Uterus (tissue), 4 donors: ENCODE results near the gene PLAC9. TPM values are rescaled to one million over a fixed set of nuclear protein-coding genes. Genes with fewer than 3 reads are reported as not detected.

Experiments
- DNase-seq, 2 donors: peaks; one replicate each; pipeline ENCODE4 v3.0.0-alpha.2; 2019 to 2020
- H3K27ac ChIP-seq, 2 donors: fragments of 200-600 bp; sonication (generic); 1 replicate in 1 of 2; 2 replicates in 1 of 2; pipeline ENCODE4 v1.5.1; 2016 to 2018
- H3K27me3 ChIP-seq, 2 donors: fragments of 200-600 bp; sonication (generic); one replicate each; pipeline ENCODE4 v1.5.1; 2018 to 2019; ENCODE audit warnings: control low read depth in 1 of 2
- H3K36me3 ChIP-seq, 2 donors: fragments of 200-600 bp; sonication (generic); one replicate each; pipeline ENCODE4 v1.5.1; 2019; ENCODE audit warnings: control low read depth in 1 of 2
- H3K4me1 ChIP-seq, 2 donors: fragments of 200-600 bp; sonication (generic); one replicate each; pipeline ENCODE4 v1.5.1; 2018 to 2019; ENCODE audit warnings: control low read depth in 1 of 2
- H3K4me3 ChIP-seq, 2 donors: fragments of 200-600 bp; sonication (generic); 1 replicate in 1 of 2; 2 replicates in 1 of 2; pipeline ENCODE4 v1.5.1; 2018 to 2019; ENCODE audit warnings: mild to moderate bottlenecking in 1 of 2
- H3K9me3 ChIP-seq, 2 donors: fragments of 200-600 bp; sonication (generic); one replicate each; pipeline ENCODE4 v1.5.1; 2019; ENCODE audit warnings: control low read depth in 1 of 2
- POLR2A ChIP-seq, 2 donors: fragments of 450-650 bp; IDR thresholded peaks; one replicate each; pipeline ENCODE4 v1.6.1; 2016; ENCODE audit warnings: antibody characterized with exemption in 2 of 2, mild to moderate bottlenecking in 1 of 2, moderate library complexity in 1 of 2
- intact Hi-C: fragments of 100-400 bp; cut with DNase I; formaldehyde crosslinking; loops from one replicate; pipeline ENCODE4 v1.15.1; 2023; ENCODE audit warnings: low total_unique reads
- total RNA-seq, 4 donors: library from RNA; depleted of rRNA in 3 of 4; stranded (reverse); fragments of >200 nt in 3 of 4; gene quantifications; one replicate each; pipeline versions ENCODE4 v1.1.0 to v1.2.4, GENCODE V29; 2014 to 2023
- TF ChIP-seq, protein P1 (sequence below), 4 experiments: fragments of 200-600 bp in 2 of 4; fragments of 450-650 bp in 2 of 4; sonication (generic) in 2 of 4; IDR thresholded peaks; one replicate each; pipeline ENCODE4 v1.5.1; 2016 to 2019; ENCODE audit warnings: antibody characterized with exemption in 4 of 4, mild to moderate bottlenecking in 2 of 4, moderate library complexity in 1 of 4
- donor health status: DM: yes; HTN: yes; CAD: no.

Gene PLAC9
- total RNA-seq, 4 donors from 2014 or later = 24.5 to 91.7 (median 30.2) TPM

DNA sequence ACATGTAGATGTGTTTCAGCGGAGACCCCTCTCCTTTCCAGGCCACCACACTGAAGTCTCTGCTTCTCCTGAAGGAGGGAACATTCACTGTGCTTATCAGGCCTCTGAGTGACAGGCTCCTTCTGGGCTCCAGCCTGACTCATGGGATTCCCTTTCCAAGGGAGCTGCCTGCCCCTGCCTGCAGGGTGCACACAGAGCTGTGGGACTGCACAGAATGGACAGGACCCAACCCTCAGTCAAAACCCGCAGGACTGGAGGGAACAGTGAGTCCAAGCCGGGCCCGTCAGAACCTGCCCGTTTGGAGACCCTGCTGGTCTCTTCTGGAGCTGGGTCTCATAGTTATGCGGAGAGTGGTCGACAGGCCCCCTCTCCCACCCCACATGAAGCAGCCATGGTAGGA lies 32.6 kb downstream of the PLAC9 start:
- H3K36me3 ChIP-seq = no peaks in the 10 kb centered on the region
- peaks cover 0 to 6% of the 10 kb centered on the region in 2 donors for H3K4me1 ChIP-seq
- H3K9me3 ChIP-seq = no peaks in the 10 kb centered on the region
- H3K27me3 ChIP-seq = no peaks in the 10 kb centered on the region
- DNase-seq = no peak
- no peak overlapping the region for H3K4me3 ChIP-seq
- TF ChIP-seq, protein P1, sequence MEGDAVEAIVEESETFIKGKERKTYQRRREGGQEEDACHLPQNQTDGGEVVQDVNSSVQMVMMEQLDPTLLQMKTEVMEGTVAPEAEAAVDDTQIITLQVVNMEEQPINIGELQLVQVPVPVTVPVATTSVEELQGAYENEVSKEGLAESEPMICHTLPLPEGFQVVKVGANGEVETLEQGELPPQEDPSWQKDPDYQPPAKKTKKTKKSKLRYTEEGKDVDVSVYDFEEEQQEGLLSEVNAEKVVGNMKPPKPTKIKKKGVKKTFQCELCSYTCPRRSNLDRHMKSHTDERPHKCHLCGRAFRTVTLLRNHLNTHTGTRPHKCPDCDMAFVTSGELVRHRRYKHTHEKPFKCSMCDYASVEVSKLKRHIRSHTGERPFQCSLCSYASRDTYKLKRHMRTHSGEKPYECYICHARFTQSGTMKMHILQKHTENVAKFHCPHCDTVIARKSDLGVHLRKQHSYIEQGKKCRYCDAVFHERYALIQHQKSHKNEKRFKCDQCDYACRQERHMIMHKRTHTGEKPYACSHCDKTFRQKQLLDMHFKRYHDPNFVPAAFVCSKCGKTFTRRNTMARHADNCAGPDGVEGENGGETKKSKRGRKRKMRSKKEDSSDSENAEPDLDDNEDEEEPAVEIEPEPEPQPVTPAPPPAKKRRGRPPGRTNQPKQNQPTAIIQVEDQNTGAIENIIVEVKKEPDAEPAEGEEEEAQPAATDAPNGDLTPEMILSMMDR (IDR thresholded peaks at IDR 0.05) = no peak
- no peak for TF ChIP-seq POLR2A (IDR thresholded peaks at IDR 0.05)
- intact Hi-C loops = no loop called here
- H3K27ac ChIP-seq = peak overlapping the region in 1 of 2 donors; percentile 55

DNA sequence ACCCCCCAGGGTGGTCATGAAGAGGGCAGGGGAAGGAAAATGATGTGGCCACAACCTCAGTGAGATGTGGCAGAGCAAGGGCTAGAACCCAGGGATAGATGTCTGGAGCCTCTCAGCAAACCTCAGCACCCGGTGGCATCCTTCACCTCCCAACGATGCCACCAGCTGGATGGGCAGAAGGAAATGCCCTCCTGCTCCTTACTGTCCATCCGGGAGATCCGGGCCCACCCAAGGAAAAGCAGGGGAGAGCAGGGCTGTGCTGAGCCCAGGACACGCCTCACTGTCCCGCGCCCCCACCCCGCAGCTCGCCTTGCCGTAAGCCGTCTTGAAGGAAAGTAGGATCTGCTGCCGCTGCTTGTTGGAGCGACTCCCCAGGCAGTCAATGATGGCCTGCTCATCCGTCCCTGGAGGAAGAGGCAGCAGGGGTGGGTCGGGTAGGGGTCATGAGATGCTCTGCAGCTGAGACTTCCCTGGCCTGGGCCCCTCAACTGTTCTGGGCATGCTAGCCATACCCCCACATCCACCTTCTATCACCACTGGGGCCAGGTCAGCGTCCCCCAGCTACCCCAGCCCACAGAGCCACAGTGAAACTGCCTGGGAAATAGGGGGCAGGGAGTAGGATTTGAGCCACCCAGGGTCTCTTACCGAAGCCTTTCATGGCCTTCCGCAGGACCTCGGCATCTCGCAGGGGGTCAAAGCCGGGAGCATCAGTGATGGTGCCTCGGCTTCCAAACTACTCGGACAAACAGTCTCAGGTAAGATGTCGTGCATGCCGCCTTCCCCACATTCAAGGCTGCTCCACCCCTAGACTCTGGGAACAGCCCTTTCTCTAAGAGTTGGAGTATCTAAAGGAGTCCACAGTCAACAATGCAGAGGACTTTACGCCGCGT lies 34.3 kb downstream of the PLAC9 start:
- H3K4me3 ChIP-seq = no peak overlapping the region
- peaks cover 0 to 6% of the 10 kb centered on the region in 2 donors for H3K4me1 ChIP-seq
- intact Hi-C loops = no loop called here
- H3K27ac ChIP-seq = peak overlapping the region; percentile 53 to 54
- DNase-seq = no peak
- no peaks in the 10 kb centered on the region for H3K9me3 ChIP-seq
- H3K36me3 ChIP-seq = no peaks in the 10 kb centered on the region
- TF ChIP-seq, protein P1 (IDR thresholded peaks at IDR 0.05) = no peak
- no peak for TF ChIP-seq POLR2A (IDR thresholded peaks at IDR 0.05)
- H3K27me3 ChIP-seq = no peaks in the 10 kb centered on the region

DNA sequence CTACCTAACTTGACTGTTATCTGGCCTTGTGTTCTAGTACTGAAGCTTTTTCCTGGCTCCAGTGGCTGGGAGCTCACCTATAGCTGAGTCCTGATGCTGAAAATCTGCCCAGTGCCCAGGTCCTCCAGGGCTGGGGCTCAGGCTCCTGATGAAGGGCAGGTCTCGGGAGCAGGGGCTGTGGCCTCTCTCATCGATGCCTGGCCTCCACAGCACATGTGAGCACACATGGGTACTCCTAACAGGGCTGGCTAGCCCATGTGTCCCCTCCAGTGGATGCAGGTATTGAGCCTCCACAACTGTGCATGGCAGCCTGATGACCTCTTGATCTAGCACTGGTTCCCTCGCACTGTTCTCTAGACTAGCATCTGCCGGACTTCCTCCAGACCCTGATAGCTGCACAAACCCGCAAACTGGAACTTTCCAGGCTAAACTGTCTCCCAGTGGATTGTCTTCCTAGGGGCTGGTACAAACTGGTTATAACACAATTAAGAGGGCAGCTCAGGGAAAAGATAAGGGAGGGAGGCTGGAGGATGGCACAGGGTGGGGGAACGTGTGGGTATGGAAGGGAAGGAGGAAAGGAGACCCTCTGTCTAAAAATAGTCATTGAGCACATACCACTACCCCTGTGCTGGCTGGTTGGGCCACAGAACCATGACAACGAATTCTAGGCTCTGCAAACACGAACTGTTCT lies 35.1 kb downstream of the PLAC9 start:
- TF ChIP-seq, protein P1 (IDR thresholded peaks at IDR 0.05) = no peak
- TF ChIP-seq POLR2A (IDR thresholded peaks at IDR 0.05) = no peak
- Histone ChIP-seq H3K4me3 (no peak overlapping the region), H3K9me3 (no peaks in the 10 kb centered on the region), H3K27ac (peak overlapping the region in 1 of 2 donors; percentile 53), H3K4me1 (peaks cover 0 to 8% of the 10 kb centered on the region in 2 donors), H3K27me3 (no peaks in the 10 kb centered on the region), H3K36me3 (no peaks in the 10 kb centered on the region)
- intact Hi-C loops = no loop called here
- no peak for DNase-seq

DNA sequence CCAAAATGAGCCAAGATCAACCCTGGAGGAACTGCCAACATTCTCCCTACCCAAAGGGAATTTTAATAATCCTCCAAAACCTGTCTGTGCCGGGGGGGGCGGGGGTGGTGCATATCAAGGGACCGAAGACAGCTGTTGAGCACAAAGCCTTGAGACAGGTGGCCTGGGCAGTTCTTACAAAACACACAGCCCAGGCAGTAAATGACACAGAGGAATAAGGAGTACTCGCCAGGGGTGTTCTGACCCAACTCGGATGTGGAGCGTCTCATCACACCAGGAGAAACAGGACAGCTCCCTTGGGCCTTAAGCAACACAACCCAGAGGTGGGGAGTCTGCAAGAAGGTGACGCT lies 35.6 kb downstream of the PLAC9 start:
- H3K4me1 ChIP-seq = peaks cover 0 to 10% of the 10 kb centered on the region in 2 donors

More for the DNA sequence above, 35.6 kb downstream of the PLAC9 start:
- no peaks in the 10 kb centered on the region for H3K36me3 ChIP-seq
- H3K27me3 ChIP-seq = no peaks in the 10 kb centered on the region
- no peak for DNase-seq
- H3K9me3 ChIP-seq = no peaks in the 10 kb centered on the region
- TF ChIP-seq, protein P1 (IDR thresholded peaks at IDR 0.05) = no peak
- TF ChIP-seq POLR2A (IDR thresholded peaks at IDR 0.05) = no peak
- intact Hi-C loops = no loop called here
- no peak overlapping the region for H3K4me3 ChIP-seq
- peak overlapping the region in 1 of 2 donors; percentile 49 for H3K27ac ChIP-seq
